Naive B cell (primary cell): Measurements from ENCODE around the gene ARIH1. TPM values are rescaled to one million over a fixed set of nuclear protein-coding genes. Genes with fewer than 3 reads are reported as not detected.
"Not testable (repeated sequence)": the region's sequence is repeated elsewhere in the genome, so short reads cannot be mapped to it uniquely, and the experiment has no call there.

Experiments
- ATAC-seq, 2 donors: fragments of 150-1000 bp; cut with Tn5 transposase; 2 replicates each; pipeline ENCODE4 v1.10.0; 2021; ENCODE audit warnings: low read depth in 2 of 2, mild to moderate bottlenecking in 2 of 2, moderate library complexity in 2 of 2
- DNase-seq: peaks from one replicate; pipeline ENCODE4 v3.0.0; 2022
- H3K27ac Mint-ChIP-seq, 6 donors: one replicate each; pipeline ENCODE4 v1.8.0; 2020 to 2022; ENCODE audit warnings: mild to moderate bottlenecking in 6 of 6, mixed read lengths in 6 of 6, moderate library complexity in 5 of 6, inconsistent platforms in 2 of 6
- H3K27me3 Mint-ChIP-seq, 3 donors: one replicate each; pipeline ENCODE4 v1.8.0; 2021 to 2022; ENCODE audit warnings: mixed read lengths in 3 of 3, mild to moderate bottlenecking in 1 of 3
- H3K36me3 Mint-ChIP-seq, 2 donors: one replicate each; pipeline ENCODE4 v1.8.0; 2020 to 2022; ENCODE audit warnings: mixed read lengths in 2 of 2, inconsistent platforms in 1 of 2, mild to moderate bottlenecking in 1 of 2
- H3K4me1 Mint-ChIP-seq, 3 donors: one replicate each; pipeline ENCODE4 v1.8.0; 2020 to 2022; ENCODE audit warnings: mixed read lengths in 3 of 3, inconsistent platforms in 1 of 3, mild to moderate bottlenecking in 1 of 3, moderate library complexity in 1 of 3
- H3K4me3 Mint-ChIP-seq, 8 donors: one replicate each; pipeline ENCODE4 v1.8.0; 2020 to 2022; ENCODE audit warnings: mild to moderate bottlenecking in 8 of 8, mixed read lengths in 8 of 8, moderate library complexity in 8 of 8, inconsistent platforms in 2 of 8
- H3K9me3 Mint-ChIP-seq, 7 donors: one replicate each; pipeline ENCODE4 v1.8.0; 2020 to 2022; ENCODE audit warnings: mixed read lengths in 7 of 7, mild to moderate bottlenecking in 5 of 7, inconsistent platforms in 2 of 7, moderate library complexity in 1 of 7
- polyA plus RNA-seq, 6 donors: library from polyadenylated mRNA; unstranded; fragments of 300-500 nt; fragmentation: Illumina TruSeq; gene quantifications; one replicate each; pipeline ENCODE4 v1.2.3, GENCODE V29; 2021; ENCODE audit warnings: low read depth in 6 of 6

The ARIH1 gene
- polyA plus RNA-seq, 6 donors from 2014 or later = 16.1 to 34.9 (median 25.3) TPM

DNA sequence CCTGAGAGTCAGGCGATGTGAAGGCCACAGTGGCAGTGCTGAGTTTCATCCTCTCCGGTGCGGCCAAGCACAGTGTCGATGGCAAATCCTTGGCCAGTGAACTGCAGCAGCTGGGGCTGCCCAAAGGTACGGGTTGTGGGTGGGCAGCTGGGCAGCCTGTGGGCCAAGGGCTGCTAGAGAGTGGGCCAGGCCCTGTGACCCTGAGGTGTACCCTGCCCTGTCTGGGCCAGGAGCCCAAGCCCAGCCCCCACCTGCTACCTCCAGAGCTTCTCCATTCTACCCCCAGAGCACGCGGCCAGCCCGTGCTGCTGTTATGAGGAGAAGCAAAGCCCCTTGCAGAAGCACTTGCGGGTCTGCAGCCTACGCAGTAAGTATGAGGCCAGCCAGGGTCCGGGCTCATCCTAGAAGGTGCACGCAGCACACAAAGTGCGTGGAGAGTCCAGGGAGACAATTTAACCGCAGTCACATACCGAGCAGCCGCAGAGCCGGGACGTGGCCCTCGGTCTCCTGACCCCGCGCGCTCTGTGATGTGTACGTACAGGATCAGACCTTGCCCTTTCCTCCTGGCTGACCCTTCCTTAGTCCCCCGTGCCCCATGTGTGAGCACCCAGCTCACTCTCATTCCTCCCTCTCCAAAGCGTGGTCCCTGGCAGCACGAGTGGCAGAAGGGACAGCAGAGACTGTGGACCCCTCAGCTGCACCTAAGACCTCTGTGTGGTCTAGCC lies 165.8 kb downstream of the ARIH1 start:
- not testable (repeated sequence) for DNase-seq, H3K27ac Mint-ChIP-seq, H3K4me1 Mint-ChIP-seq, H3K36me3 Mint-ChIP-seq, H3K4me3 Mint-ChIP-seq, ATAC-seq, H3K9me3 Mint-ChIP-seq, H3K27me3 Mint-ChIP-seq

DNA sequence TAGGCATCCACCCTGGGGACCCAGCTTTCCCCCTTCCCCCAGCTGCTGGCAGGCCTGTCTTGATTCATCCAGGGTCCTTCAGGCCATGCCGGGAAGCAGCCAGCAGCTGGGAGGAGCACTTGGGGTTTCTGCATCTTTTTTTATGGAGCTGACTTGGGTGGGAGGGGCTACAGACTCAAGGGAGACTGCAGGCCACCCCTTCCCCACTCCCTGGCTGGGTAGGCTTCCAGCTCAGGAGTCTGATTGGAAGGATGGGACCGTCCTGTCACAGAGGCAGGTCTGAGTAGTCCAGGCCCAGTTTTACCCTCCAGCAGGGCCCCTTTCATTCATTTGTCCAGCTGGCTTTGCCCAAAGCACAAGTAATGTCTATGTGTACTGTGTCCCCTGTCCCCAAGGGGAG lies 168.1 kb downstream of the ARIH1 start:
- not testable (repeated sequence) for H3K4me3 Mint-ChIP-seq, H3K36me3 Mint-ChIP-seq, DNase-seq, H3K27me3 Mint-ChIP-seq, H3K27ac Mint-ChIP-seq, H3K9me3 Mint-ChIP-seq, H3K4me1 Mint-ChIP-seq, ATAC-seq

DNA sequence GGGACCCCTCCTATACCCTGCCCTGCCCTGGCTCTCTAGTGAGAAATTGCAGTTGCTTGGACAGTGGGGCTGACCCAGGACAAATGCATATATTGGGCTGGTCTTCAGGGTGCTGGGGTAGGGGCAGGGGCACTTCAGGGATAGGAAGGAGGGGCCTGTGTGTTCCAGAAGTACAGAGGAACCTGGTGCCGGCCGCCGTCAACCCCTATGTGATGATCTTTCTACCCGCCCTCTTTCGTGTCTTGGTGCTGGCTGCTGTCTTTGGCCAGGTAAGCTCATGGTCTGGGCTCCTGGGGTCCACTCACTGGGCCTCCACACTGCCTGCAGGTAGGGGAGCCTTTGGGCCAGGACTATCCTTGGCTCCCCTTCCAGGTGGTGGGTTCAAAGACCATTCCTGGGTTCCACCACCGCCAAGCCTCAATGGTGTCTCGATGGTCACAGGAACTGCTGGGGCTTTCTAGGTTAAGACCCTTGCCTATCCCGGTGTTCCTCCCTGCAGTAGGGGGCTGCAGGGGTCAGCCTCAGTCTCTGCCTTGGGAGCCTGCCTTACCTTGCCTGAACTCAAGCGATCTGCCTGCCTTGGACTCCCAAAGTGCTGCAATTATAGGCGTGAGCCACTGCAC lies 174.6 kb downstream of the ARIH1 start:
- not testable (repeated sequence) for H3K4me3 Mint-ChIP-seq

More for the DNA sequence above, 174.6 kb downstream of the ARIH1 start:
- H3K36me3 Mint-ChIP-seq, H3K4me1 Mint-ChIP-seq, ATAC-seq, H3K9me3 Mint-ChIP-seq, H3K27me3 Mint-ChIP-seq, H3K27ac Mint-ChIP-seq, DNase-seq: not testable (repeated sequence)

Other genes with a start within 250 kb of the ARIH1 start
- gene PKM, start 243.1 kb upstream of the ARIH1 start, polyA plus RNA-seq = 100 to 1,000 TPM; 175 to 319 (median 227) TPM
- 10 to 100 TPM; 22.5 to 55.4 (median 28.4) TPM for gene PARP6, start 201.8 kb upstream of the ARIH1 start, polyA plus RNA-seq
- under 1 TPM in 2 of 6 donors, not detected in 4; 0.20 to 0.21 TPM for gene CELF6, start 154.2 kb upstream of the ARIH1 start, polyA plus RNA-seq
- gene HEXA, start 98.3 kb upstream of the ARIH1 start, polyA plus RNA-seq = 100 to 1,000 TPM; 106 to 172 (median 134) TPM
- not detected for gene TMEM202, start 76.0 kb upstream of the ARIH1 start, polyA plus RNA-seq
- not detected for gene GOLGA6B, start 180.4 kb downstream of the ARIH1 start, polyA plus RNA-seq
- gene HIGD2B, start 211.9 kb downstream of the ARIH1 start, polyA plus RNA-seq = under 1 TPM in 1 of 6 donors, not detected in 5; 0.27 TPM
- gene BBS4, start 211.9 kb downstream of the ARIH1 start, polyA plus RNA-seq = 10 to 100 TPM; 11.4 to 14.9 (median 13.2) TPM